Tibial nerve (tissue), 4 donors: ENCODE measurements around the gene RASSF5.

Experiments used
- CTCF ChIP-seq, 5 experiments: fragments of 200-600 bp in 3 of 5; fragments of 450-650 bp in 2 of 5; sonication (generic) in 3 of 5; IDR thresholded peaks; one replicate each; pipeline ENCODE4 v1.5.1; 2016 to 2019; ENCODE audit warnings: antibody characterized with exemption in 5 of 5, mild to moderate bottlenecking in 3 of 5, moderate library complexity in 2 of 5
- EP300 ChIP-seq, 2 donors: sonication (generic); formaldehyde crosslinking; IDR thresholded peaks; one replicate each; pipeline ENCODE4 v1.6.1; 2017; ENCODE audit warnings: antibody characterized with exemption in 2 of 2, mild to moderate bottlenecking in 1 of 2
- POLR2A ChIP-seq, 2 donors: fragments of 450-650 bp; IDR thresholded peaks; one replicate each; pipeline ENCODE4 v1.6.1; 2017; ENCODE audit warnings: antibody characterized with exemption in 2 of 2, mild to moderate bottlenecking in 2 of 2, moderate library complexity in 2 of 2

- TF ChIP-seq EP300 (IDR thresholded peaks at IDR 0.05) (no peak), POLR2A (IDR thresholded peaks at IDR 0.05) (no peak), CTCF (IDR thresholded peaks at IDR 0.05) (no peak)
Observed at GRCh38 chr1:206521127-206521526, 13.8 kb downstream of the RASSF5 start.
